ENCODE results near the gene SPPL2A. TPM values are rescaled to one million over a fixed set of nuclear protein-coding genes. Genes with fewer than 3 reads are reported as not detected.

SPPL2A gene
- total RNA-seq, 1 experiment from 2014 or later = 64.4 TPM

- Histone ChIP-seq H3K23ac (ENCODE audit: insufficient read length, low read depth, low read length) (no peak overlapping the region), H3K4ac (ENCODE audit: low read depth, low read length) (no peak overlapping the region), H4K91ac (ENCODE audit: insufficient read length, low read depth, low read length) (no peak overlapping the region), H3K79me1 (ENCODE audit: insufficient read depth, low read depth, low read length, poor library complexity, severe bottlenecking) (no peaks in the 10 kb centered on the region), H3K79me2 (ENCODE audit: insufficient read depth, low read length) (no peaks in the 10 kb centered on the region), H3K9me3 (ENCODE audit: control insufficient read depth, low read depth, low read length) (no peaks in the 10 kb centered on the region), H3K23me2 (ENCODE audit: insufficient read length, low read depth, low read length, poor library complexity, severe bottlenecking) (no peaks in the 10 kb centered on the region), H3K9ac (ENCODE audit: extremely low read depth, insufficient read length, low read length) (no peak overlapping the region), H4K5ac (ENCODE audit: insufficient read length, low read depth, low read length) (no peak overlapping the region), H2AK5ac (ENCODE audit: insufficient read length, low read length) (no peak overlapping the region), H4K20me1 (ENCODE audit: control insufficient read depth, insufficient read depth, insufficient read length) (no peaks in the 10 kb centered on the region), H2BK120ac (ENCODE audit: low read depth, low read length, poor library complexity, severe bottlenecking) (no peak overlapping the region), H2AFZ (ENCODE audit: low read length) (no peak overlapping the region), H2BK20ac (ENCODE audit: low read depth, low read length, poor library complexity, severe bottlenecking) (no peak overlapping the region), H3K4me1 (ENCODE audit: insufficient read depth, low read length) (no peaks in the 10 kb centered on the region), H3K4me2 (ENCODE audit: insufficient read depth, insufficient read length, low read length) (no peak overlapping the region), H3K14ac (ENCODE audit: insufficient read depth, low read length) (no peak overlapping the region), H3K56ac (ENCODE audit: insufficient read length, low read depth, low read length) (no peak overlapping the region), H3K27me3 (ENCODE audit: insufficient read depth, low read length) (no peaks in the 10 kb centered on the region), H2BK15ac (ENCODE audit: low read depth, low read length) (no peak overlapping the region), H3K18ac (ENCODE audit: insufficient read length, low read depth, low read length) (no peak overlapping the region), H3T11ph (ENCODE audit: low read length) (no peak overlapping the region), H4K8ac (replicated peaks; ENCODE audit: insufficient read length, low read depth, low read length) (no peak overlapping the region), H2BK12ac (ENCODE audit: insufficient read length, low read depth, low read length) (no peak overlapping the region), H2BK5ac (ENCODE audit: insufficient read length, low read length) (no peak overlapping the region), H3K27ac (ENCODE audit: insufficient read length, low read depth, low read length) (no peak overlapping the region)
- TF ChIP-seq CTCF (conservative IDR thresholded peaks at IDR 0.05) = no peak
- DNase-seq = no peak
- WGBS (ENCODE audit: extremely low coverage, insufficient read length, low lambda C conversion rate) = no CpG with 5 or more reads among the region's 8 CpGs
- Mint-ChIP-seq H3K27me3 (ENCODE audit: low read depth) (no peaks in the 10 kb centered on the region), H3K27ac (no peak overlapping the region; a peak in 1 of 7 replicates), H3K9me3 (no peaks in the 10 kb centered on the region), H3K4me1 (no peaks in the 10 kb centered on the region), H3K4me3 (no peak overlapping the region), H3K36me3 (ENCODE audit: insufficient read depth in 1 of 3, low read depth in 3 of 3) (peaks cover 3 to 43% (median 27%) of the 10 kb centered on the region in 3 experiments; a peak in 6 of 7 replicates)
These were observed 28.7 kb downstream of the SPPL2A start for GRCh38 chr15:50736823-50737222.
